ENCODE results near the gene EMD.

EMD gene

DNA sequence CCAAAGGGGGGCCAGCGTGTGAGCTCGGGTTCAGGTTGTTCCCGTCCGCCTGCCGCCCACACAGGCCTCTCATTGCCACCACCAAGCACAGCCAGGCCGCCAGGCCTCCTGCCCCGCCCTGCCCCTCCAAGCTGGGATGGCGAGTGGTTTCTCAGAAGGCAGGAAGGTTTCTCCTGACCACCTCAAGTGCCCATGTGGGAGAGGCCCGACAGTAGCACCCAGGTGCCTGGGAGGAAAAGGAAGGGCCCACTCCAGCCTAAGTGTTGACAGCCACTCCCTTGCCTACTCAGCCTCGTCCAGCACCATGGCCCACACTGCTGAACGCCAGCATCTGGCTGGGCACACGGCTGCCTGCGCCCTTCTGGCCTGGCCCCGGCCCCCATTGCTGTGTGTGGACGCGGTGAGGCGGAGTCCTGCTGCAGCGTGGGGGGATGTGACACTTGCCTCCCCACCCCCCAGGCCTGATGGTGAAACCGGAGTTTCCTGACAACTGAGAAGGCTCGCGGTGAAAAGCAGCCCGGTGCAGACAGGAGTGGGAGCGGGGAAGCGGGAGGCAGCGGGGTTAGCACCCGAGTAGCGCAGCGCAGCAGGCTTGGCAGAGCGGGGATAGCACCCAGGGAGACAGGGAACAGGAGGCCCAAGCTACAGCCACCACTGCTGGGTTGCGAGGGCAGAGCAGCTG, 23.9 kb upstream of the EMD start:
- no peak for DNase-seq (ENCODE audit: low read depth)

GRCh38 chrX:154355776-154356140, 23.3 kb upstream of the EMD start:
- DNase-seq (ENCODE audit: low read depth) = no peak

DNA sequence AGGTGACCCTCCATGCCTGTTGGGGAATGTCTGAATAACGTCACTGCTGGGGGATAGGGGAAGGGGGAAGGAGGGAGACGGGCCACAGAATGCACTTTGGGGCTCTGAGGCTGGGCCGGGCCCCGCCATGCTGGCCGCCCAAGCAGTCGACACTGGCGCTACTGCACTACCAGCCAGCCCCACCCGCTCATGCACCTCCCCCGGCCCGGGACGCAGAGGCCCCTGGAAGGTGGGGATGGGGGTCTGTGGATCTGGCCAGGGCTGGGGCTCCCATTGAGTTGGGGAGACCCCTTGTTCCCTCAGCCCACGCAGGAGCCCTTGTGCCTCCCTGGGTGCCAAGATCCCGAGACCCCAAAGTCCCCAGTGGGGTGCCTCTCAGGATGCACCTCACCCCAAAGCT, 22.5 kb upstream of the EMD start:
- no peak for DNase-seq (ENCODE audit: low read depth)

- DNase-seq (ENCODE audit: low read depth) = no peak
Observed at GRCh38 chrX:154357205-154357604, 21.9 kb upstream of the EMD start.

- DNase-seq (ENCODE audit: low read depth) = no peak
Observed at GRCh38 chrX:154358011-154358410, 21.1 kb upstream of the EMD start.

DNA sequence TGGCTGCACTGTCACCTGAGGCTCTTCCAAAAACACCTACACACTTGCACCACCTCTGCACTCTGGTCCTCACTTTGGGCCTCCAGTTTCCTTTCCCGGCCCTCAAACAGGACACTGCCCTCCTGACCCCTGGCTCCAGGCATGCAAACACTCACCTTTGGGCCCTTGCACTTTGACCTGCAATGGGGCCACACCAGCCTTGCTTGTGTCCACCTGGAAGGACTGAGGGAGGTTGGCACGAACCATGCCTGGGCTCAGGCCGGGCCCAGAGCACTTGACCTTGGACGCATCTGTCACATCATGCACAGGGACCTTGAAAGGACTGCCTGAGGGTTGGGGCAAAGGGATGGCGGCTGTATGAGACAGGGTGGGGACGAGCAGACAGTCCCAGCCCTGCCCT, 20.3 kb upstream of the EMD start:
- DNase-seq (ENCODE audit: low read depth) = no peak

DNA sequence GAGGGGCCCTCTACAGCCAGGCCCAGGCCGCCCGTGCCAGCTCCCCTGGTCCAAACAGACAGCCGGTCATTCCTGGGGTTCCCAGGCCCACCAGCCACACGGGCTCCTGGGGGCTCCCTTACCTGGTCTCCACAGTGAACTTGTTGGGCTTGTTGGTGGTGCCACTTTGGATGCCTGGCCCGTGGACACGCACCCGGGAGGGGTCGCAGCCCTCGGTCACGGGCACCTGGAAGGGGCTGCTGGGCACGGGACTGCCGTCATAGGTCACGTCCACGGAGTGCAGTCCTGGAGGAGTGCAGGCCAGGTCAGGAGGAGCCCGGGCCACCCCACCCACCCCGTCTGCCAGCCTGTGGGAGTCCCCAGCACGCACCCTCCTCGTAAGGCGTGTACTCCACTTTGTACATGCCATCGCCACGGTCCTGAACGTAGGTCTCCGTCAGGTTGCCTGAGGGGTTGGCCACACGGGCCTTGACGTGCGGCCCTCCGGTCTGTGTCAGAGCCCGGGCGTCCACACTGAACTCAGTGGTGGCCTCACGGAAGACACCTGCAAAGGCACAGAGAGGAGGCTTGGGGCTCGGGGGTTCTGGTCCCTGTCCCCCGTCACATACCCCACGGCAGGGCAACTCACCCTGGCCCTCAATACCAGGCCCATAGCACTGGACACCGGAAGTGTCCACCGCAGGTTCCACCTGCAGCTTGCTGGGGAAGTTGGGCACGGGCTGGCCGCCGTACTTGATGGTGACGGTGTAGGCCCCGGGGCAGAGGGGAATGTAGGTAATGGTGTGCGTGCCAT, 19.5 kb upstream of the EMD start:
- no peak for DNase-seq (ENCODE audit: low read depth)

- no peak for DNase-seq (ENCODE audit: low read depth)
Observed at GRCh38 chrX:154360155-154360713, 18.9 kb upstream of the EMD start.

DNA sequence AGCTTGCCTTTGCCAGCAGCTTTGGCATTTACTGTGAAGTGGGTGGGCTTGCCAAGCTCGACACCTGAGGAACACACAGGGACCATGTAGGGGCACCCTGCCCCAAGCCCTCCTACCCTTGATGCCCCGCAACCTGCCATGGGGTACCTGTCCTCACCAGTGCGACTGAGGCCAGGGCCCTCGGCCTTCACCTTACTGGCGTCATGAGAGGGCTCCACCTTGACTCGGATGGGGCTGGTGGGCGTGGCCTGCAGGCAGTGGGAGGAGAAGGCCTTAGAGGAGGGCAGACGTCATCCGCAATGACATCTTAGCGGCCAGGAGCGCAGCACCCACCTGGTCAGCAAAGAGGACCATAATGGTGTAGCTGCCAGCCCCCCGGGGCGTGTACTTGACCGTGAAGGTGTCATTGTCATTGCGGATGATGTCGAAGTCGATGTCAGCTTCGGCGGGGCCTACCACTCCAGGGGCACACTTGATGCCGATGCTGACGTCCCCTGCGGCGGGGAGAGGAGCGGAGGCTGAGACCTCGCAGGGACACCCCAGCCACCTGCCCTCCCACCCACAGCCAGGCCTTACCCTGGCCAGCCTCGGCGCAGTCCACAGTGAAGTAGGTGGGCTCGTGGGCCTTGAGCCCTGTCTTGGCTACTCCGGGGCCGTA, 16.9 kb upstream of the EMD start:
- no peak for DNase-seq (ENCODE audit: low read depth)

DNA sequence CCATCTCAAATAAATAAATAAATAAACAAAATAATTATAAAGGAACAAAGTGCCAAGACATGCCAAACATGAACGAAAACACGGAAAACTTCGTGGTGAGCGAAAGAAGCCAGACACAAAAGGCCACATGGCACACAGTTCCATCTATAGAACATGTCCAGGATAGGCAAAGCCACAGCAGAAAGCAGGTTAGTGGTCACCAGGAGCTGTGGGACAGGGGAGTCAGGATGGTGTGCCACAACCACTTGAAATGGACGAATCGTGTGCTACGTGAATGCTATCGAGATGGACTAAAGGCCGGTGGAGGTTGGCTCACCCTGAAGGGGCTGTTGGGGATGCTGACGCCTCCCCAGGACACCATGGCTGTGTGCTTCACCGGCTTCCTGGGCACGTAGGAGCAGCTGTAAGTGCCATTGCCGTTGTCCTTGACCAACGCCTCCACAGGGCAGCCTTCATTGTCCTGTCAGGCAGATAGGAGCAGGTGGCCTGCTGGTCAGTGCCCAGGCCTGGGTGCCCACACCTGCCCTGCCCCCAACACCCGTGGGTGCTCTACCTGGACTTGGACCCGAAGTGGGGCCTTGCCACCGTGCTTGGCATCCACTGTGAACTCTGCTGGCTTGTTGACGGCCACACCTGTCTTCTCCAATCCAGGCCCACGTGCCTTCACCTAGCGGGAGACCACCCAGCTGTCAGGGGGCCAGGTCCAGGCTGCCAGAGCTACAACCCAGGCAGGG, 15.2 kb upstream of the EMD start:
- no peak for DNase-seq (ENCODE audit: low read depth)

DNA sequence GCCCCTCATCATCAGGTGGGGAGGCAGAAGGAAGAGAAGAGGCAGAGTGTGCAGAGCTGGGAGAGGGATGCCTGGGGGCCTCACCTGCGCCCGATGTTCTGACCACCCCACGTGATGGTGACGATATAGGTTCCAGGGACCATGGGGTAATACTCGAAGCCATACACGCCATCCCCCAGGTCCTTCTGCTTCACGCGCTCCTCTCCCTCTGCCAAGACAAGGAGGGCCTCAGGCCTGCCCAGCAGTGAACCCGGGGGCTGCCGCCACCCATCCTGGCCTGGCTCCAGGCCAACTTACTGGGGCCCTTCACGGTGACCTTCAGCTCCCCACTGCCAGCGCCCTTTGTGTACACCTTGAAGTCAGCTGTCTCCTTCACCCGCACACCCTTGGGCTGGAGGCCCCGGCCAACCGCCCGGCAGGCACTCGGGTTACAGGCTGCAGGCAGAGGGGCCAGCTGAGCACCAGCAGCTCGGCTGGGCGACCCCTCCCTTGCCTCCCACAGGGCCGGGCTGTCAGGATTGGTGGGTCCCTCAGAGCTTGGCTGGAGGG, 14.0 kb upstream of the EMD start:
- no peak for DNase-seq (ENCODE audit: low read depth)

GRCh38 chrX:154365997-154366665, 13.0 kb upstream of the EMD start:
- DNase-seq (ENCODE audit: low read depth) = no peak

DNA sequence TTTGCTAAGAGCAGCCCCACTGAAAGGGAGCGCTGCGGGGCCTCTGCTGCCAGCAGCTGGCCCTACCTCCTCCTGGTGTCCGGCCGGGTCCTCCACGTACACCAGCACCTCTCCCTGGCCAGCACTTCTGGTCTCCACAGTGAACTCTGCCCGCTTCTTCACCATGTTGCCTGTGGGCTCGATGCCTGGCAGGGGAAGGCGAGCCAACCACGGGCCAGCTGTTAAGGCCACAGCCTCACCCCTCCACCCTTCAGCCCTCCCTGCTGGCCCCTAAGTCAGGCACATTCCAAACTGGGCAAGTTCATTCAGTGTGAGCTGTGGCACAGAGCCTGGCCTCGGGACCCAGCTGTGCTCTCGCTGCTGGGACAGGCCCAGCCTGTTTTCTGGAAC, 12.4 kb upstream of the EMD start:
- no peak for DNase-seq (ENCODE audit: low read depth)

DNA sequence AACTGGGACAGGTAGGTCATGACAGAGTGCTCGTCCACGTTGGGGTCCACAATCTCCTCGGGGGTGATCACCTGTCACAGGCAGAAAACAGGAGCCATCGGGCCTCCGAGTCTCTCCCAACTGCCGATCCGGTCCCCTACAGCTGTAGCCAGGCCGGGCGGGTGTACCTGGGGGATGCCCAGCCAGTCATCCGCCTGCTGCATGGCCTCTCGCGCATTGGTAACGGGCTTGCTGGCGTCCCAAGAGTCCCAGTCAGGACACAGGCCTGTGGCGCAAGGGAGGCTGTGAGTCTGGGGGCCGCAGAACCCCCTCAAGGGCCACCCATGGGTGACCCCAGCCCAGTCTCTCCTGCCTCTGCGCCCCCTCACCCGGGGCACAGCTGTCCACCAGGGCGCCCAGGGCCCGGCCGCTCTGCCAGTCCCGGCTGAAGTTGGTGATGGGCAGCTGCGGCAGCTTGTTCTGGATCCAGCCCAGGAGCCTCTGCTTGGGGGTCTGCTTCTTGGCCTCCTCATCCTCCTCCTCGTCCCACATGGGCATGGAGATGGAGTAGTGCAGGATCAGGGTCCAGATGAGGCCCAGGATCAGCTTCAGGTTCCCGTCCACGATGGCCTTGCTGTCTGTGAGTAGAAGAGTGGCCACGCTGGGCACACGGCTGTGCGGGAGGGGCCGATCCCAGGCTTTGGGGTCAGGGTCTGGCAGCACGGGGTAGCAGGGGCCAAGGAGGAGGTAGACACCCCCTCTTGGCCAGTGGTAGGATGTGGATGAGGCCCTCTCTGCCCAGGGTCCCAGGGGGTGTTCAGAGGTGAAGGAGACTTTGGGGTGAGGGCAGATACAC, 11.4 kb upstream of the EMD start:
- no peak for DNase-seq (ENCODE audit: low read depth)

DNA sequence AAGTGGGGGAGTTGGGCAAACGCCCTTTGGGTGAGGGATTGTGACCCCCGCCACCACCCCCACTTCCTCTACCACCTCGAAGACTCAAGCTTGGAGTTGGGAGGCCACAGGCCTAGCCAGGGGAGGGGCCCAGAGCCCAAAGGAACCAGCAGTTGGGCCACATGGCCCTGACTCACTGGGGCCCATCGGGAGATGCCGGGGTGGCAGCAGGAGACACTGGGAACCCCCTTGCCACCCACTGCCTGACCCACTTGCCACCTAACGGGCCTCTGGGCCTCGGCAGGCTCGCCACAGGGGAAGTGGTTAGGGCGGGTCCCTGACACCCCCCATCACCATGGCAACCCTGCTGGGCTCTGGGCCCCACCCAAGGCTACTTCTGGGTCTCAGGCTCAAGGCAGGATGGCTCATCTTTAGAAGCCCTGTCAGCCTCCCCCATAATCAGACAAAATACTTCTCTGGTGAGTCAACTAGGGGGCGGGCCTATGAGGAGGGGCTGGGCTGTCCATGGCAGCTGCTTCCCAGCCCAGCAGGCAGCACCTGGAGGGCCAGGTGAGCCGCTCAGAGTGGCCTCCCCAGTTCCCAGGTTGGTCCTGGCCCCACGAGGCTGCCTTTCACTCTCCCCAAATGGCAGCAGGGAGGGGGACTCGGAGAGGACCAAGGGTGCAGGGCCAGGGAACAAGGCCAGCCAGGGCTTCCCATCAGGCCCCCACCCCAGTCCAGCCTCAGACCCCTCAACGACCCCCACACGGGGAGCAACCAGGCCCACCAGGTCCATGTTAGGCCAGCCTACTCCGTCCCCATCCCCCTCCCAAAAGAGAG, 10.3 kb upstream of the EMD start:
- DNase-seq (ENCODE audit: low read depth) = peak; percentile 92

- DNase-seq (ENCODE audit: low read depth) = peak; percentile 61
Observed at GRCh38 chrX:154369449-154370299, 9.4 kb upstream of the EMD start.

- no peak for DNase-seq (ENCODE audit: low read depth)
Observed at GRCh38 chrX:154370300-154371016, 8.6 kb upstream of the EMD start.

Measured in stimulated activated CD8-positive, alpha-beta memory T cell treated with anti-CD3 and anti-CD28 coated beads, Interleukin-12 subunit alpha, Interleukin-12 subunit beta, amount 100 ng/mL, for 4 hours (primary cell).